GM12891 (cell line): Measurements from ENCODE around the gene L3MBTL2.

Source experiments
- DNase-seq: peaks from one replicate; pipeline ENCODE4 v3.0.0; 2011; ENCODE audit warnings: low spot score; ENCODE audit not compliant: insufficient read length
- FAIRE-seq: peaks from 2 replicates; lab custom pipeline; 2011; peaks lifted over from hg19 to GRCh38; lab: Jason Lieb, UNC
- PAX5 ChIP-seq: IDR thresholded peaks from 2 replicates; pipeline ENCODE4 v1.6.1; 2011; ENCODE audit warnings: low read length, moderate library complexity, mild to moderate bottlenecking; ENCODE audit not compliant: insufficient read depth, severe bottlenecking
- POLR2A ChIP-seq: IDR thresholded peaks from 2 replicates; pipeline ENCODE4 v1.6.1; 2011; ENCODE audit warnings: low read depth, low read length, control low read depth
- POLR2AphosphoS5 ChIP-seq: IDR thresholded peaks from 2 replicates; pipeline ENCODE4 v1.6.1; 2011; ENCODE audit warnings: low read depth, low read length, control low read depth
- POU2F2 ChIP-seq: IDR thresholded peaks from 2 replicates; pipeline ENCODE4 v1.6.1; 2011; ENCODE audit warnings: low read depth, mild to moderate bottlenecking, control low read depth, low read length, moderate library complexity
- SPI1 ChIP-seq: IDR thresholded peaks from 2 replicates; pipeline ENCODE4 v1.6.1; 2011; ENCODE audit warnings: low read depth, low read length, control low read depth
- TAF1 ChIP-seq: IDR thresholded peaks from 2 replicates; pipeline ENCODE4 v1.6.1; 2011; ENCODE audit warnings: low read depth, low read length, control low read depth

Gene L3MBTL2

DNA sequence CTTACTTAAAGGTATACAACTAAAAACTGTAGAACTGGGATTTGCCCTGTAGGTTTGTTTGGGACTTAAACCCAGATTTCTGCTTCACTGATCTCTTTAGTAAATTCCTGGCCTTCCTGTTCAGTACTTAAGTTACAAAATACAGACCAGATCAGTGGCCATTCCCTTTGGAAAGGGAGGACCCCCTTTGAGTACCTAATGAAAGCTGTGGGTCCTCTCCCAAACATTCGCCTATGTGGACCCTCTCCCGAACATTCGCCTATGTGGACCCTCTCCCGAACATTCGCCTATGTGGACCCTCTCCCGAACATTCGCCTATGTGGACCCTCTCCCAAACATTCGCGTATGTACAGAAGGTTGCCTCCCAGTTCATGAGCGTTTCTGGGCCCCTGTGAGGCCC is 10.3 kb downstream of the L3MBTL2 start:
- no peak for DNase-seq
- no peak for FAIRE-seq
- TF ChIP-seq POLR2AphosphoS5 (no peak), SPI1 (no peak), TAF1 (no peak), POU2F2 (no peak), PAX5 (no peak), POLR2A (no peak)

DNA sequence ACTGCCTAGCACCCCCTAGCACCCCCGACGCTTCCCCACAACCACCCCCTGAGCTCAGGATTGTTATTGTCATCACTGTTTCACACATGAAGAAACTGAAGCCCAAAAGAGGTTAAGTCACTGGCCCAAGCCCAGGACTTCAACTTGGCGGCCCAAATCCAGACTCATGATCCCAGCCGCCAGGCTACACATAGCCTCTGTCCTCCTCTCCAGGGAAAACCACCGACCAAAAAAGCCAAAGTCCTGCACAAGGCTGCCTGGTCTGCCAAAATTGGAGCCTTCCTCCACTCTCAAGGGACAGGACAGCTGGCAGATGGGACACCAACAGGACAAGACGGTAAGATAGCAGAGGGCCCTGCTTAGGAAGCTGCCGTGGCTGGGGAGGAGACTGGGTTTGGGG is 10.8 kb downstream of the L3MBTL2 start:
- DNase-seq (no peak), FAIRE-seq (no peak)
- TF ChIP-seq SPI1 (no peak), POLR2A (no peak), PAX5 (no peak), POLR2AphosphoS5 (no peak), TAF1 (no peak), POU2F2 (no peak)

DNA sequence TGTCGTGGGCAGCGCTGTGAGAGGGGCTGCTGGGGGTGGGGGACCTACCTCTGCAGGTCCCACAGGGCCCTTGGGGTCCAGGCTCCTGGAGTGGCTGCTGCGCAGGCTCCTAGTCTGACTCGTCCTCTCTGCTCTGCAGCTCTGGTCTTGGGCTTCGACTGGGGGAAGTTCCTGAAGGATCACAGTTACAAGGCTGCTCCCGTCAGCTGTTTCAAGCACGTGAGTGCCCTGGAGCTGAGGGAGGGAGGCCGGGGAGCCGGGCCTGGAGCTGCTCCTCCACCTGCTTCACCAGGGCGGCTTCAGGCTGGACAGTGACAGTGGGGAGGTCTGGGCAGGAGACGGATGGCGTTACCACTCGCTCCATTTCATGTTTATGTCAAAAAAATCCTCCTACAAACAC is 11.9 kb downstream of the L3MBTL2 start:
- DNase-seq (no peak), FAIRE-seq (no peak)
- TF ChIP-seq PAX5 (no peak), POU2F2 (no peak), TAF1 (no peak), POLR2AphosphoS5 (no peak), SPI1 (no peak), POLR2A (no peak)

DNA sequence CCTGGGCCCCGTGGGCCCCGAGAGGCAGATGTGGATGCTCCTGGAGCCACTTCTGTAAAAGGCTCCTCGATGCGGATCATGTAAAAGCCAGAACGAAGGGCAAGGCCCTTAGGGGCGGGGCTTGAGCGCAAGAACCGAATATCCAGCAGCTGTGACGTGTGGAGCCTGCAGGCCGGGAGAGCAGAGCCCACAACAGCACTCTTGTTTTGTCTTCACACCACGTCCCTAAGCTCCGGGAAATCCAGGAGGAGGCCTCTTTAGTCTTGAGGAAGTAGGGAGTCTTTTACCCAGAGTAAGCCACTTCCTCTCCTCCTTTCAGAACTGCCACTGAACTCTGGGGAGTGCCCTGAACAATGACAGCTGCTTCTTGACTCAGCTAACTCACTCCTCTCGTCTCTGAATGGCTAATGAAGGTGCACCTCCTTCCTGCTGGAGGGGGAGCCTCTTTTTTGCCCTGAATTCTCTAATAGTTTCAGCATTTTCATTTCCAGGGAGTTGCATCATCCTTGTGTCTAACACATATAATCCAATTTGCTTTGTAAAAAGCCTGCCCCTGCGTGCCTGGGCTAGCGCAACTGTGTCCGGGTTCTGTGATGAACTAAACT is 12.5 kb downstream of the L3MBTL2 start:
- peak; percentile 72 for FAIRE-seq
- DNase-seq: peak; percentile 60
- TF ChIP-seq POLR2AphosphoS5 (no peak), SPI1 (peak; percentile 80)

DNA sequence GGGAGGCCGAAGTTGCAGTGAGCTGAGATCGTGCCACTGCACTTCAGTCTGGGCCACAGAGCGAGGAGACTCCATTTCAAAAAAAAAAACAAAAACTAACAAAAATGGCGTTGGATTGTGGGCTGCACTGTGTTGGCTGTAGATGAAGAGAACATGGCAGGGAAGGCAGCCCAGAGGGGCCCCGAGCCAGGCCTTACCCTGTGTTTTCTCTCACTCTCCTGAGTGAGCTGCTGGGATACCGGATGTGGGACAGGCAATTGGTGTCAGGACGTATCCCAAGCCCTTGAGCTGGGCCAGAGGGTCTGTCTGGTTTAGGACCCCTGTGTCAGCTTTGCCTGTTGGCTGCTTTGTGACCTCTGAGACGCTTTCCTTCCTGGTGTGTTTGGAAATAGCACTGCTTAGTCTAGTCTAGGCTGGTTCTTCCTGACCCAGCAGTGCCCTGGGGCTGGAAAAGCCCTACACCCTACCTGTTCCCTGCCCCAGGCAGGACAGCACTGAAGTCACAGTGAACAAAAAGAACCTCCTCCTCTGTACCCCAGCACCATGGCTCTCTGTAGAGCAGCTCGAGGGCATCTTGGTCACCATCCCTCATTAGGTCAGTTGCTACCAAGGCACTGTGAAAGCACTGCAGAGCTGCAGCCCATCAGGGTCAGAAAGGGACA is 17.9 kb downstream of the L3MBTL2 start:
- FAIRE-seq: no peak

DNA sequence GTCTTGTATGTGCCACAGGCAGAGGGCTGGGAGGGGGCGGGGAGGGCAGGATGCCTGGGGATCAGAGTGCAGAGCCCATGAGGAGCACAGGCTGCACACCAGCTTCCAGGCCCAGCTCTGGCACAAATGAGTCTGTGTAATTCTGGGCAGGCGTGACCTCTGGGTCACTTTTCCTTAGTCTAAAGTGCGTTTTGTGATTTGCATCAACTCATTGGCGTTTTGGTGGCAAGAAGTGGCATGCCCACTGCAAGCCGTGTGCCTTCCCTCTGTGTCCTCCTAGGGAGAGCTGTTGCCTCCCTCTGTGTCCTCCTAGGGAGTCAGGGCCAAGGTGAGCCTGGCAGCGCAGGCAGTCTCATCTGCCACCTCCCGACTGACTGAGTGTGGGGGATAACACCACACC is 18.4 kb downstream of the L3MBTL2 start:
- FAIRE-seq (no peak), DNase-seq (no peak)
- TF ChIP-seq TAF1 (no peak), SPI1 (no peak), POLR2AphosphoS5 (no peak)

More for the DNA sequence above, 17.9 kb downstream of the L3MBTL2 start:
- DNase-seq: no peak
- TF ChIP-seq TAF1 (no peak), SPI1 (no peak), POU2F2 (no peak), POLR2AphosphoS5 (no peak), POLR2A (no peak), PAX5 (no peak)

DNA sequence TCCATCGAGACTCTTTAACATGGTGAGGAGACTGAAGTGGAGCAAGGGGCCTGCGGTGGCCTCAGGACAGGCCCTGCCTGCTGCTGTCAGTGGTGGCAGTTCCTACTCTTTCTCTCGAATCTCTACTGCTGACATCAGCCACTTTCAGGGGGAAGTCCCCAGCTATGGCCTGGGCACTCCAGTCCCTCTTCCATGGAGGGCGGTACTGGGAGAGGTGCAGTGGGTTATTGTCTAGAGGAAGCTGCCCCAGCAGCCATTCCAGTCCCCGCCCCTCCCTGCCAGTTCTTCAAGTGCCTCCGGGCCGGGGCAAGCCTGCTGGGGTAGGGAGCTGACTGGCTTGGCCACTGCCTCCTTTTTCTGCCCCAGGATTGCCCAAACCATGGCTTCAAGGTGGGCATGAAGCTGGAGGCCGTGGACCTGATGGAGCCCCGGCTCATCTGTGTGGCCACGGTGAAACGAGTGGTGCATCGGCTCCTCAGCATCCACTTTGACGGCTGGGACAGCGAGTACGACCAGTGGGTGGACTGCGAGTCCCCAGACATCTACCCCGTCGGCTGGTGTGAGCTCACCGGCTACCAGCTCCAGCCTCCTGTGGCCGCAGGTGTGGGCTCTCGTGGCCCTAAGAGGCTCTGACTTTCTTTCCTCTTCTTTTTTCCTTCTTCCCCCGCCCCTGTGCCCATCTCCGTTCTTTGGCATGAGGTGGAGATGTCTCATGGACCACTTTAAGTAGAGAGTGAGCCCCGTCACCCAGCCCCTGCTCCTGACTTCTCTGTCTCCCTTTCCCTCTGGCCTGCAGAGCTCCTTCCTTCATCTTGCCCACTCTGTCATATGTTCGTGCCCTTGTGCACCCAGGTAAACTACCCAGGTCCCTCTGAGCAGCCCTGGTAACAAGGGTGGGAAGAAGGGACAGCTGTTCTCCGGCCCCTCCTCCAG is 21.9 kb downstream of the L3MBTL2 start:
- DNase-seq (no peak), FAIRE-seq (no peak)
- TF ChIP-seq PAX5: no peak
- TF ChIP-seq SPI1: no peak
- TF ChIP-seq POLR2A: no peak
- no peak for TF ChIP-seq POU2F2
- no peak for TF ChIP-seq TAF1
- no peak for TF ChIP-seq POLR2AphosphoS5

DNA sequence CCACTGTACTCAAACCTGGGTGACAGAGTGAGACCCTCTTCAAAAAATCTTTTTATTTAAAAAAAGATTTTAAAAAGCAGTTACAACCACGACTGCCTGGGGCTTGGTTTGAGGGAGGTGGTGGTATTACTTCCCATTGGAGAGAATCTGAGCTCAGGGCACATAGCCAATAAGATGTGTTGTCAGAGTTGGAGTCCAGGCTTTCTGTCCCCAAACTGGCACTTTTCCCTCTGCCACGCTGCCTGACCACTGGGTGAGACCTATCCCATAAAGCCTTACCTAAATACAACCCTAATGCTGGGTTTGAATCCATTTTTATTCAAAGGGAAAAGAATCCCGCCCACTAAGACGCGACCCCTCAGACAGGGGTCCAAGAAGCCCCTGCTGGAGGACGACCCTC is 24.1 kb downstream of the L3MBTL2 start:
- no peak for FAIRE-seq
- no peak for DNase-seq
- TF ChIP-seq POLR2A: no peak
- no peak for TF ChIP-seq POLR2AphosphoS5
- TF ChIP-seq SPI1: no peak
- no peak for TF ChIP-seq POU2F2
- TF ChIP-seq PAX5: no peak
- TF ChIP-seq TAF1: no peak

DNA sequence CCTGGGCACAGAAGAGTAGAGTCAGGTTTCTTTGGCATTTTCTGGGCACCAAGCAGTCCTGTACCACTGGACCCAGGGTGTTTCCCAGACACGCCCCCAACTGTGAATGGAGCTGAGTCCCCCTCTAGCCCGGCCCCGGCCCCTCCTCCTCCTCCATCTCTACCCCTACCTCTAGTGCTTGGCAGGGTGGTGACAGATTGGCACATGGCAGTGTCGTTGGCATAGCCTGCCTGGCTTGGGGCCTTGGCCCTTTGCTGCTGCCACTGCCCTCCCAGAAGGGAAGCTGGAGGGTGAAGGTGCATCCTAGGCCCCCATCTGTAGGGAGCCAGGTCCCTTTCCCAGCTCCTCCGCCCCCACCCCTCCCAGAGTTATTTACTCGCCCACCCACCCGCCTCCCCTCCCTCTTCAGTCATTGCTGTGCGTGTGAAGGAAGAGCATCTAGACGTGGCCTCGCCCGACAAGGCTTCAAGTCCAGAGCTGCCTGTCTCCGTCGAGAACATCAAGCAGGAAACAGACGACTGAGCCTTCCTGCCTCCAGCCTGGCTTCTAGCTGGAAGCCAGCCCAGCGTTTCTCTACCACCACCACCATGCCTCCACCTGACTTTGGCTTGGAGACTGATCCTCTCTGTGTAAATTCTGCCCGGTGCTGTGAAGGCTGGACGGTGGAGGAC is 24.8 kb downstream of the L3MBTL2 start:
- TF ChIP-seq PAX5: no peak
- TF ChIP-seq POLR2A: no peak
- no peak for TF ChIP-seq SPI1
- no peak for TF ChIP-seq TAF1
- no peak for TF ChIP-seq POLR2AphosphoS5
- no peak for TF ChIP-seq POU2F2
- no peak for FAIRE-seq
- DNase-seq: no peak
